Activated CD4-positive, CD25-positive, alpha-beta regulatory T cell treated with anti-CD3 and anti-CD28 coated beads, Interleukin-2, amount 50 U/mL, for 16 hours (primary cell): ENCODE data around the gene OGDH.
"Not testable (repeated sequence)": the region's sequence is repeated elsewhere in the genome, so short reads cannot be mapped to it uniquely, and the experiment has no call there.

Experiments used
- DNase-seq: peaks from one replicate; pipeline ENCODE4 v3.0.0-alpha.2; 2020; ENCODE audit warnings: low read depth, low spot score

Gene OGDH

GRCh38 chr7:44606341-44607140 lies at the start of gene OGDH:
OGDH (plus strand) TSS chr7:44606627; CDS start chr7:44624344, 17,717 bp downstream.
- DNase-seq, result peak; percentile 96

GRCh38 chr7:44557485-44557884 lies 48.9 kb upstream of the OGDH start:
- DNase-seq, result no peak

DNA sequence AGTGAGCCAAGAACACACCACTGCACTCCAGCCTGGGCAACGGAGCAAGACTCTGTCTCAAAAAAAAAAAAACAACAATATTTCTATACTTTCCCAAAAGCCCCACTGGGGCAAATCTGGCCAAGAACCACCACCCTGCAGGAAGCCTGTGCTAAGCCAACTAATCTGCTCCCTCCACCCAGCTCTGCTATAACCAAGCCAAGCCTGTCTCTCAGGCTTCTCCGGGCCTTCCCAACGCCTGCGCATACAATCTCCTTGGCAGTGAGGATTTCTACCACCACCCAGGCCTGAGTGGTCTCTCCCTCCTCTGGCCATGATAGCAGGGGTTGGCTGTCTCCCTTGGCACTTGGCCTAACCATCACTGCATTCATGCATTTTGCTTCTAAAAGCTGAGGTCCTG lies 46.9 kb upstream of the OGDH start:
- no peak for DNase-seq

DNA sequence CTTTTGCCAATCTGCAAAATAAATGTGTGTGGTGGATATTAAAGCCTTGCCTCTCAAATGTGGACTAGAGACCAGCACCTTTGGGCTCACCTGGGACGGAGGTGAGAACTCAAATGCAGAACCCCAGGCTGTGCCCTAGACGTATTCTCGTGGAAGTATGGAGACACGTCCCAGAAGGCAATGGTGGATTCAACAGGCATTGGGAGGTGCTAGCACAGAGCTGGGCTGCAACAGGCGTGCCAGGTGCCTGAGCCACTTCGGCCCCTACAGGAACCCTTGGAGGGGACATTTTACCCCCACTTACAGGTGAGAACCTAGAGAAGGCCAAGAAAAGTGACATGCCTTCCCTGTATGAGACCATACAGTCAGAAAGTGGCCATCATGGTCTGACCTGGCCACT lies 44.9 kb upstream of the OGDH start:
- DNase-seq, result no peak

DNA sequence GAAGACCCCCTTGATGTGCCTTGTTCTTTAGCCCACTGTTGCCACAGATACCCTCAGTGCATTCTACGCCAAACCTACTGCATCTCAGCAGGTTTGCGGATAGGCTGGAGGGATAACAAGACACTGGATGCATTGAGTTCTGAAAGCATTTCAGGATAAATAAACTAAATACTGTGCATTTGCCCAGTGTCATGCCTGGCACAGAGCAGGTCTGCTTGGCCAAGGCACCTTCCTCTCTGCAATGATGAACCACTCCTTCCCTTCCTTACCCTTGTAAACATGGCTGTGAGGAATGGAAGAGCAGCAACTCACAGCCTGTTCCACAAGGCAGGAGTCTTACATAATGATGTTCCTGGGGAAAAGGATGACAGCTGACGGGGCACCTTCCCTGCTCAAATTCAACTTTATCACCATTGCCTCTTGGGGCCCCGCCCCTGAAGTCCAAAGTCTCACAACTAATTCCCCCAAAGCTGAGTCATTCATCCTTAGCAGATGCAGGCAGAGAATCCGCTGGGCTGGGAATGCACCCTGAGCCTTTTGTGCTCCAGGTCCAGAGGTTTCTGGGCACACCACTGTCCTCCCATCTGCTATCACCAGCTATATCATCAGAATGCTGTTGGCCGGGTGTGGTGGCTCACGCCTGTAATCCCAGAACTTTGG lies 44.3 kb upstream of the OGDH start:
- no peak for DNase-seq

- DNase-seq, result not testable (repeated sequence)
Observed at GRCh38 chr7:44562622-44562962, 43.8 kb upstream of the OGDH start.

- no peak for DNase-seq
Observed at GRCh38 chr7:44563171-44563679, 43.2 kb upstream of the OGDH start.

DNA sequence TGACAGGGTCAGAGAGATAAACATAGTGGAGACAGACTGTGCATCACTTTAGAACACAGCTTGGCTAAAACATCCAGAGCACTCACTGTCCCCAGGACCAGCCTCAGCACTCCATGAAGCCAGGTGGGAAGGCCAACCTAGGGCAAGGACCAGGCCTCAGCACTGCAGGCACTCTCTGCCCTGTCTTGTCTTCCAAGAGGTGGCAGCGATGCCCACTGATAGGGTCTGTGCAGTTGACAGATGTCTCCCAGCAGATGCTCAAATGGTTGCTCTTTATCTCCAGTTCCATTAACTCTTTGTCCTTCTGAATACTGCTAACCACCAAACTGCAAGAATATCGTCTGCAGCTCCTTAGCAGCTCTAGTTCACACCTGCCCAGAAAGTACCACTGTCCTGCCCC lies 41.8 kb upstream of the OGDH start:
- DNase-seq, result no peak

GRCh38 chr7:44565097-44565794 lies 41.2 kb upstream of the OGDH start:
- peak; percentile 24 for DNase-seq

- DNase-seq, result no peak
Observed at GRCh38 chr7:44565795-44566559, 40.5 kb upstream of the OGDH start.

- no peak for DNase-seq
Observed at GRCh38 chr7:44566680-44567079, 39.7 kb upstream of the OGDH start.

- no peak for DNase-seq
Observed at GRCh38 chr7:44567884-44568283, 38.5 kb upstream of the OGDH start.

- no peak for DNase-seq
Observed at GRCh38 chr7:44568771-44569560, 37.5 kb upstream of the OGDH start.

DNA sequence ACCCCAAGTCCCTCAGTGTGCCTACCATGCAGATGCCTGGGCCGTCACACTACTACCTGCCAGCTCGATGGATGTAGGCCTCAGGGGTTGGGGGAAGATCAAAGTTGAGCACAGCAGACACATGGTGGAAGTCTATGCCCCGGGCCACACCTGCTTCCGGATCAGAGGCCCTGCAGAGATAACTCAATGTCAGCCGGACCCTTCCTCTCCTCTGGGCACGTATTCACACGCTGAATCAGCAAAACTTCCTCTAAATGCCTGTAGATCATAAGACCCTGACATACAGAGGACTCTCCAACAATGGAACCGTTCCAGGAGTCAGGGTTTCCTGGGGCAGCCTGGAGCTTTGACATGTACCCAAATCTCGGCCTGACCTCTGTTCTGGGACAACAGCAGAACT lies 36.5 kb upstream of the OGDH start:
- DNase-seq, result no peak

DNA sequence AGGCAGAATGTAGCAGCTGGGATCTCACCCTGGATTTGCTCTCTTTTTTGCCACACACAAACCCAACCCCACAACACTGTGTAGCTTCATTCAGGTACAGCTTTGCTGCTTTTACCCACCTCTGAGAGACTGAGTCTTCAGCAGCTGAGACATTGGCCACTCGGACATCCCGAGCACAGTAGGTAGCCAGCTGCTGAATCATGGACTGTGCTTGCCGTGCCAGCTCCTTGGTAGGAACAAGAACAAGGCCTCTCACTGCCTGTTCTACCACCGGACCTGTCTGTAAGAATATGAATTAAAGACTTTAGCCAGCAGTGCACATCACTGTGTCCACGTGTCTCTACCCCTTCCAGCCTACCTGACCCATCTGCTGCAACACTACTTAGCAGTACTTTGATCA lies 33.7 kb upstream of the OGDH start:
- DNase-seq, result no peak

GRCh38 chr7:44573464-44574286 lies 32.8 kb upstream of the OGDH start, which contains the start of gene DDX56:
DDX56 (minus strand) TSS chr7:44573908; CDS start chr7:44573895, 13 bp downstream.
- DNase-seq, result peak; percentile 88

DNA sequence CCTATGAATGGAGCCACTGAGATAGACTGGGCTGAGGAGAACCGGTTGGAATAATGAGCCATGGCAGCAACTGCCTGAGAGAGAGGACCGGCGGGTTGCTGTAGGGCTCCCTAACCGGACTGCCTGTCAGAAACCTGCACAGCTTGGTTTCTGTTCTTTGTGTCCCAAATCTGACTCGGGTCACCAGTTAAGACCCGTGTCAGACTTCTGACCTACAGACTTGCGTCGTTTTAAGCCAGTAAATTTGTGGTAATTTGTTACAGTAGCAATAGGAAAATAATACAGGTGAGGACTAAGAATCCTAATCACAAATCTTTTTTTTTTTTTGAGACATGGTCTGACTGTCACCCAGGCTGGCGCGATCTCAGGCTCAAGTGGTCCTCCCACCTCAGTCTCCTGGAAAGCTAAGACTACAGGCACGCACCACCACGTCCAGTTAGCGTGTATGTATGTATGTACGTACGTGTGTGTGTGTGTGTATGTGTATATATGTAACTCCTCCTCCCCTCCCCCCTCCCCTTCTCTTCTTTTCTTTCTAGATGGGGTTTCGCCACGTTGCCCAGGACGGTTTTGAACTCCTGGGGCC lies 32.0 kb upstream of the OGDH start:
- DNase-seq, result no peak

DNA sequence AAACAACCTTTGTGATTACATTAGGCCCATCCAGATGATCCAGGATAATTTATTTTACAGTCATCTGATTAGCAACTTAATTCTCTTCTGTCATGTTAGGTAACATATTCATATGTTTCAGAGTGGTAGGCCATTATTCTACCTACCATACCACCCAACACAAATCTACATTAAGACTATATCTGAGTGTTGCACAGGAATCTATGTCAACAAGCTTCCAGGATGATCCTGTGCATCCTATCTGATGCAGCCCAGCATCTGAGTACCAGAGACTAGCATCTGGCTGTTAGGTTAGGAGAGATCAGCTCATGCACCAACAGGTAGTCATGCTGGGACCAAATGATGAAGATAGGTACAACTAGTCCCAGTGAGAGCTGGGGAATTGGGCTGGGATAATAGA lies 31.4 kb upstream of the OGDH start:
- DNase-seq, result no peak

DNA sequence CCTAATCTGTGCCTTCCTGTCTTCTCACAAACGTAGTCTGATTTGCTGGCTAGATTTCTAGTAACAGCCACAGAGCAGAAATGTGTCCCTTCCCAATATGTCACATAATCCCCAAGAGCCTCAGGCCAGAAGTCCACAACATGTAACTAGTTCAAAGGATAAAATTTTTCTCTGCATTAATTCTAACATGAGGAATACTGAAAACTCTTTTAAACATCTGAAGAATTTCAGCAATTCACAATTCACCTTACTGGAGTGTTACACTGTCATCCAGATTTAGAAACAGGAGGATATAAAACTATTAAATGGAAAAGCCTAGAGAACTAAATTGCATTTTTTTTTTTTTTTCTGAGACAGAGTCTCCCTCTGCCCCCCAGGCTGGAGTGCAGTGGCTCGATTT lies 30.2 kb upstream of the OGDH start:
- DNase-seq, result no peak
